ENCODE results near the gene SNX4. TPM values are rescaled to one million over a fixed set of nuclear protein-coding genes. Genes with fewer than 3 reads are reported as not detected.

The SNX4 gene
- total and polyA plus RNA-seq, 4 donors: 25.9 to 54.6 (median 35.2) TPM

DNA sequence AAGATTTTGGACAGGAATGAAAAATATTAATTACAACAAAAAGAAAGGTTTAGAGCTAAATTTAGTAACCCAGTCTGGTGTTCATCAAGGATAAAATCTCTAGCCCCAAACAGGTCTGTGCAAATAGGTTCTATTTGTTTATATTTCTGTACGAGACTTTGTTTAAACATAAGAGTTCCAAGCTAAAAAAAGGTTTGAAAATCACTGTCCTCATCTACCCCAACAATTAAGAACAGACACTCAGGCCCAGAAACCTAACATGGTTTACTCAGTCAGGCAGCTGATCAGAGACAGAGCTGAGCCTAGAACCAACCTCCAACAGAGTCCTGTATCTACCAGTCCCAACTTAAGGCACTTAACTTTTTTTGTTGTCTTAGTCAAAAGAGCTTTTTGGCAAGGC lies 49.3 kb downstream of the SNX4 start:
- peak; percentile 14 for TF ChIP-seq SP1 (IDR thresholded peaks at IDR 0.05)
- TF ChIP-seq GABPA (IDR thresholded peaks at IDR 0.05 in 1 of 2, conservative IDR thresholded peaks at IDR 0.05 in 1 of 2): no peak
- TF ChIP-seq HNF4A (conservative IDR thresholded peaks at IDR 0.05): peak in 1 of 2 donors; percentile 8
- TF ChIP-seq RXRA (IDR thresholded peaks at IDR 0.05): peak in 1 of 2 donors; percentile 16
- Histone ChIP-seq H3K9me3 (ENCODE audit: control insufficient read depth in 4 of 4, low read length in 3 of 4) (no peaks in the 10 kb centered on the region), H3K4me3 (ENCODE audit: low read depth in 1 of 3, low read length in 3 of 3) (no peak overlapping the region), H3K27me3 (ENCODE audit: control insufficient read depth in 4 of 4, insufficient read depth in 4 of 4, low read length in 3 of 4) (no peaks in the 10 kb centered on the region), H3K4me1 (ENCODE audit: control insufficient read depth in 4 of 4, insufficient read depth in 4 of 4, low read length in 3 of 4) (peaks cover 0 to 3% (median 1%) of the 10 kb centered on the region in 4 donors), H3K36me3 (ENCODE audit: control insufficient read depth in 4 of 4, insufficient read depth in 3 of 4, low read depth in 1 of 4, low read length in 3 of 4) (peaks cover 1 to 34% (median 19%) of the 10 kb centered on the region in 4 donors), H3K9ac (ENCODE audit: low read depth in 1 of 2, low read length in 2 of 2) (no peak overlapping the region), H3K27ac (ENCODE audit: low read depth in 1 of 2, low read length in 2 of 2) (no peak overlapping the region)
- DNase-seq (ENCODE audit: low spot score): no peak
- 41% methylated on average over 1 of the region's 1 CpG for WGBS

DNA sequence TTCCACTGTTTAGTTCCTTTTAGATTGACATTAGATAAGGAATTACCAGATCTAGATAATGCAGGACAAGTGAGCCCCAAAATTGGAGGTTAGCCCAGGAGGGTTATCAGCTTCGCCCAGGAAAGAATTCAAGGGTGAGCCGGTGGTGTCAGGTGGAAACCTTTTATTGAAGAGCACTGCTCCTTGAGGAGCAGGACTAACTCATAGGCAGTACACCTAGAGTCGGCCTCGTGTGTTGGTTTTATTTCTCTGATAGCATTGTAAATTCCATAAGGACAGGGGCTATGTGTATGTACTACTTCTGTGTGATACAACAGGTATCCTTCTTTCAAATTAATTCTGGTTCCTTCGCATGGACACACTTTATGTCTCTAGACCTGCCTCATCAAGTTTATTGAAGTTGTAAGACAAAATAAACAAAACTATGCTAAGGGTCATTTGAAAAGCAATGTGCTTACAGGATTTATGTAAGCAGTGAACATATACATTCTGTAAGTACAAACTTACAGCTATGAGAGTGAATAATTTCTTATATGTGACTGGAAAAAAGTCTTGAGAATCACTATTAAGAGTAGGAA lies 57.2 kb downstream of the SNX4 start:
- H3K27ac ChIP-seq (ENCODE audit: low read depth in 1 of 2, low read length in 2 of 2): no peak overlapping the region
- H3K36me3 ChIP-seq (ENCODE audit: control insufficient read depth in 4 of 4, insufficient read depth in 3 of 4, low read depth in 1 of 4, low read length in 3 of 4): peaks cover 6 to 27% (median 16%) of the 10 kb centered on the region in 4 donors
- DNase-seq (ENCODE audit: low spot score): no peak
- H3K9ac ChIP-seq (ENCODE audit: low read depth in 1 of 2, low read length in 2 of 2): no peak overlapping the region
- no peaks in the 10 kb centered on the region for H3K27me3 ChIP-seq (ENCODE audit: control insufficient read depth in 4 of 4, insufficient read depth in 4 of 4, low read length in 3 of 4)
- no peaks in the 10 kb centered on the region for H3K4me1 ChIP-seq (ENCODE audit: control insufficient read depth in 4 of 4, insufficient read depth in 4 of 4, low read length in 3 of 4)
- H3K9me3 ChIP-seq (ENCODE audit: control insufficient read depth in 4 of 4, low read length in 3 of 4): no peaks in the 10 kb centered on the region
- TF ChIP-seq TAF1 (conservative IDR thresholded peaks at IDR 0.05) (no peak), SP1 (IDR thresholded peaks at IDR 0.05) (no peak)
- 78% methylated on average over 5 of the region's 5 CpGs for WGBS
- no peak overlapping the region for H3K4me3 ChIP-seq (ENCODE audit: low read depth in 1 of 3, low read length in 3 of 3)

GRCh38 chr3:125461896-125462295 lies 58.1 kb downstream of the SNX4 start:
- no peak overlapping the region for H3K9ac ChIP-seq (ENCODE audit: low read depth in 1 of 2, low read length in 2 of 2)
- no peaks in the 10 kb centered on the region for H3K27me3 ChIP-seq (ENCODE audit: control insufficient read depth in 4 of 4, insufficient read depth in 4 of 4, low read length in 3 of 4)
- WGBS: 99% methylated on average over 6 of the region's 6 CpGs
- no peaks in the 10 kb centered on the region for H3K4me1 ChIP-seq (ENCODE audit: control insufficient read depth in 4 of 4, insufficient read depth in 4 of 4, low read length in 3 of 4)
- TF ChIP-seq RAD21 (IDR thresholded peaks at IDR 0.05): no peak
- TF ChIP-seq RXRA (IDR thresholded peaks at IDR 0.05): no peak
- TF ChIP-seq, protein P1, sequence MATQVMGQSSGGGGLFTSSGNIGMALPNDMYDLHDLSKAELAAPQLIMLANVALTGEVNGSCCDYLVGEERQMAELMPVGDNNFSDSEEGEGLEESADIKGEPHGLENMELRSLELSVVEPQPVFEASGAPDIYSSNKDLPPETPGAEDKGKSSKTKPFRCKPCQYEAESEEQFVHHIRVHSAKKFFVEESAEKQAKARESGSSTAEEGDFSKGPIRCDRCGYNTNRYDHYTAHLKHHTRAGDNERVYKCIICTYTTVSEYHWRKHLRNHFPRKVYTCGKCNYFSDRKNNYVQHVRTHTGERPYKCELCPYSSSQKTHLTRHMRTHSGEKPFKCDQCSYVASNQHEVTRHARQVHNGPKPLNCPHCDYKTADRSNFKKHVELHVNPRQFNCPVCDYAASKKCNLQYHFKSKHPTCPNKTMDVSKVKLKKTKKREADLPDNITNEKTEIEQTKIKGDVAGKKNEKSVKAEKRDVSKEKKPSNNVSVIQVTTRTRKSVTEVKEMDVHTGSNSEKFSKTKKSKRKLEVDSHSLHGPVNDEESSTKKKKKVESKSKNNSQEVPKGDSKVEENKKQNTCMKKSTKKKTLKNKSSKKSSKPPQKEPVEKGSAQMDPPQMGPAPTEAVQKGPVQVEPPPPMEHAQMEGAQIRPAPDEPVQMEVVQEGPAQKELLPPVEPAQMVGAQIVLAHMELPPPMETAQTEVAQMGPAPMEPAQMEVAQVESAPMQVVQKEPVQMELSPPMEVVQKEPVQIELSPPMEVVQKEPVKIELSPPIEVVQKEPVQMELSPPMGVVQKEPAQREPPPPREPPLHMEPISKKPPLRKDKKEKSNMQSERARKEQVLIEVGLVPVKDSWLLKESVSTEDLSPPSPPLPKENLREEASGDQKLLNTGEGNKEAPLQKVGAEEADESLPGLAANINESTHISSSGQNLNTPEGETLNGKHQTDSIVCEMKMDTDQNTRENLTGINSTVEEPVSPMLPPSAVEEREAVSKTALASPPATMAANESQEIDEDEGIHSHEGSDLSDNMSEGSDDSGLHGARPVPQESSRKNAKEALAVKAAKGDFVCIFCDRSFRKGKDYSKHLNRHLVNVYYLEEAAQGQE (IDR thresholded peaks at IDR 0.05): no peak
- no peak for TF ChIP-seq HNF4A (conservative IDR thresholded peaks at IDR 0.05)
- no peak for TF ChIP-seq JUND (IDR thresholded peaks at IDR 0.05)
- TF ChIP-seq, protein P2, sequence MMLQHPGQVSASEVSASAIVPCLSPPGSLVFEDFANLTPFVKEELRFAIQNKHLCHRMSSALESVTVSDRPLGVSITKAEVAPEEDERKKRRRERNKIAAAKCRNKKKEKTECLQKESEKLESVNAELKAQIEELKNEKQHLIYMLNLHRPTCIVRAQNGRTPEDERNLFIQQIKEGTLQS (IDR thresholded peaks at IDR 0.05): no peak
- no peak for TF ChIP-seq EGR1 (IDR thresholded peaks at IDR 0.05; ENCODE audit: low read depth in 2 of 2)
- no peak for TF ChIP-seq YY1 (IDR thresholded peaks at IDR 0.05)
- no peak for TF ChIP-seq SP1 (IDR thresholded peaks at IDR 0.05)
- no peak for TF ChIP-seq HNF4G (IDR thresholded peaks at IDR 0.05)
- TF ChIP-seq NR2F2 (IDR thresholded peaks at IDR 0.05): no peak
- TF ChIP-seq TAF1 (conservative IDR thresholded peaks at IDR 0.05): no peak
- TF ChIP-seq FOXA1 (IDR thresholded peaks at IDR 0.05): no peak
- TF ChIP-seq GABPA (IDR thresholded peaks at IDR 0.05 in 1 of 2, conservative IDR thresholded peaks at IDR 0.05 in 1 of 2): no peak
- no peak for TF ChIP-seq FOXA2 (IDR thresholded peaks at IDR 0.05)
- no peak for TF ChIP-seq CTCF (IDR thresholded peaks at IDR 0.05; ENCODE audit: low read depth, low read length, missing input control)
- TF ChIP-seq, protein P3, sequence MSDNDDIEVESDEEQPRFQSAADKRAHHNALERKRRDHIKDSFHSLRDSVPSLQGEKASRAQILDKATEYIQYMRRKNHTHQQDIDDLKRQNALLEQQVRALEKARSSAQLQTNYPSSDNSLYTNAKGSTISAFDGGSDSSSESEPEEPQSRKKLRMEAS (IDR thresholded peaks at IDR 0.05): no peak
- TF ChIP-seq, protein P4, sequence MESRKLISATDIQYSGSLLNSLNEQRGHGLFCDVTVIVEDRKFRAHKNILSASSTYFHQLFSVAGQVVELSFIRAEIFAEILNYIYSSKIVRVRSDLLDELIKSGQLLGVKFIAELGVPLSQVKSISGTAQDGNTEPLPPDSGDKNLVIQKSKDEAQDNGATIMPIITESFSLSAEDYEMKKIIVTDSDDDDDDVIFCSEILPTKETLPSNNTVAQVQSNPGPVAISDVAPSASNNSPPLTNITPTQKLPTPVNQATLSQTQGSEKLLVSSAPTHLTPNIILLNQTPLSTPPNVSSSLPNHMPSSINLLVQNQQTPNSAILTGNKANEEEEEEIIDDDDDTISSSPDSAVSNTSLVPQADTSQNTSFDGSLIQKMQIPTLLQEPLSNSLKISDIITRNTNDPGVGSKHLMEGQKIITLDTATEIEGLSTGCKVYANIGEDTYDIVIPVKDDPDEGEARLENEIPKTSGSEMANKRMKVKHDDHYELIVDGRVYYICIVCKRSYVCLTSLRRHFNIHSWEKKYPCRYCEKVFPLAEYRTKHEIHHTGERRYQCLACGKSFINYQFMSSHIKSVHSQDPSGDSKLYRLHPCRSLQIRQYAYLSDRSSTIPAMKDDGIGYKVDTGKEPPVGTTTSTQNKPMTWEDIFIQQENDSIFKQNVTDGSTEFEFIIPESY (IDR thresholded peaks at IDR 0.05): no peak
- H3K9me3 ChIP-seq (ENCODE audit: control insufficient read depth in 4 of 4, low read length in 3 of 4): no peaks in the 10 kb centered on the region
- H3K36me3 ChIP-seq (ENCODE audit: control insufficient read depth in 4 of 4, insufficient read depth in 3 of 4, low read depth in 1 of 4, low read length in 3 of 4): peaks cover 7 to 29% (median 17%) of the 10 kb centered on the region in 4 donors
- no peak for DNase-seq (ENCODE audit: low spot score)
- no peak overlapping the region for H3K4me3 ChIP-seq (ENCODE audit: low read depth in 1 of 3, low read length in 3 of 3)
- H3K27ac ChIP-seq (ENCODE audit: low read depth in 1 of 2, low read length in 2 of 2): no peak overlapping the region
